Calu3 (cell line): ENCODE data around the gene CTBP1. TPM values are rescaled to one million over a fixed set of nuclear protein-coding genes. Genes with fewer than 3 reads are reported as not detected.

Experiments
- BruUV-seq: library from RNA; stranded (reverse); fragments of 400-500 nt; replicated peaks from 2 replicates; lab custom pipeline; 2021; lab: Mats Ljungman, UMichigan
- CTCF ChIA-PET: fragments of 300-600 bp; sonication (Branson Sonifier 250); formaldehyde crosslinking; loops from one replicate; lab custom pipeline; 2022; ENCODE audit warnings: antibody characterized with exemption; lab: Charles Lee
- DNase-seq: peaks from one replicate; pipeline ENCODE4 v3.0.0; 2022
- H3K27ac Mint-ChIP-seq: one replicate; pipeline ENCODE4 v1.8.0; 2022; ENCODE audit warnings: mixed read lengths; ENCODE audit not compliant: unreplicated experiment
- H3K27me3 Mint-ChIP-seq: one replicate; pipeline ENCODE4 v1.8.0; 2022; ENCODE audit warnings: mixed read lengths; ENCODE audit not compliant: unreplicated experiment
- H3K36me3 Mint-ChIP-seq: one replicate; pipeline ENCODE4 v1.8.0; 2022; ENCODE audit warnings: mild to moderate bottlenecking, moderate library complexity, mixed read lengths; ENCODE audit not compliant: insufficient read depth, unreplicated experiment
- H3K4me1 Mint-ChIP-seq: one replicate; pipeline ENCODE4 v1.8.0; 2022; ENCODE audit warnings: mild to moderate bottlenecking, low read depth, mixed read lengths; ENCODE audit not compliant: unreplicated experiment
- H3K4me3 Mint-ChIP-seq: one replicate; pipeline ENCODE4 v1.8.0; 2022; ENCODE audit warnings: mild to moderate bottlenecking, low read depth, moderate library complexity, mixed read lengths; ENCODE audit not compliant: unreplicated experiment
- H3K9me3 Mint-ChIP-seq: one replicate; pipeline ENCODE4 v1.8.0; 2022; ENCODE audit warnings: low read depth, mixed read lengths; ENCODE audit not compliant: unreplicated experiment
- intact Hi-C: fragments of 100-400 bp; cut with micrococcal nuclease; formaldehyde crosslinking; loops from one replicate; pipeline ENCODE4 v1.10.0; 2022; ENCODE audit not compliant: unreplicated experiment
- total RNA-seq: library from RNA; stranded (reverse); gene quantifications from 2 replicates; pipeline ENCODE4 v1.2.3, GENCODE V29; 2022
- TF ChIP-seq, protein P1 (sequence below): fragments of 200-600 bp; IDR thresholded peaks from one replicate; pipeline ENCODE4 v1.8.0; 2022; ENCODE audit warnings: antibody characterized with exemption; ENCODE audit not compliant: unreplicated experiment

CTBP1 gene
- total RNA-seq, 1 experiment from 2014 or later: 115 TPM

DNA sequence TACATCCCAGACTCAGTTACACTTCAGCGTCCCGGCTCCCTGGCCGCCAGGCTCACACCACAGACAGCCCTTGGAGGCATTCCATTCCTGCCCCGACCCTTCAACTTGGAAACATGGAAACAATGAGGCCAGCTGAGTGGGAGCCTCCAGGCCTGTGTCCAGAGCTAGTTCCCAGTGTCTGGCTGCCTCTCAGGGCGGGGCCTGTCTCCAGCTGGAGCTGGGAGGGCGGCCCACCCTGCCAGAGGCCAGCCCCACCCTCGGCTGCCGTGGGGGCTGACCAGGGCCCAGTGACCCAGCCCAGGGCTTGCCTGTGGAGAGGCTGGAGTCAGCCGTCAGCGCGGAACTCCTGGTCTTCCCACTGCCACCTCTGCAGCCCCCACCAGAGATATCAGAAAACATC lies 39.1 kb downstream of the CTBP1 start:
- Mint-ChIP-seq H3K27ac (no peak overlapping the region), H3K9me3 (no peaks in the 10 kb centered on the region), H3K4me3 (no peak overlapping the region), H3K36me3 (peaks cover 30% of the 10 kb centered on the region), H3K27me3 (no peaks in the 10 kb centered on the region), H3K4me1 (peaks cover 1% of the 10 kb centered on the region)
- BruUV-seq: no TSS peak
- CTCF ChIA-PET: no interaction called here
- intact Hi-C loops: no loop called here
- TF ChIP-seq, protein P1, sequence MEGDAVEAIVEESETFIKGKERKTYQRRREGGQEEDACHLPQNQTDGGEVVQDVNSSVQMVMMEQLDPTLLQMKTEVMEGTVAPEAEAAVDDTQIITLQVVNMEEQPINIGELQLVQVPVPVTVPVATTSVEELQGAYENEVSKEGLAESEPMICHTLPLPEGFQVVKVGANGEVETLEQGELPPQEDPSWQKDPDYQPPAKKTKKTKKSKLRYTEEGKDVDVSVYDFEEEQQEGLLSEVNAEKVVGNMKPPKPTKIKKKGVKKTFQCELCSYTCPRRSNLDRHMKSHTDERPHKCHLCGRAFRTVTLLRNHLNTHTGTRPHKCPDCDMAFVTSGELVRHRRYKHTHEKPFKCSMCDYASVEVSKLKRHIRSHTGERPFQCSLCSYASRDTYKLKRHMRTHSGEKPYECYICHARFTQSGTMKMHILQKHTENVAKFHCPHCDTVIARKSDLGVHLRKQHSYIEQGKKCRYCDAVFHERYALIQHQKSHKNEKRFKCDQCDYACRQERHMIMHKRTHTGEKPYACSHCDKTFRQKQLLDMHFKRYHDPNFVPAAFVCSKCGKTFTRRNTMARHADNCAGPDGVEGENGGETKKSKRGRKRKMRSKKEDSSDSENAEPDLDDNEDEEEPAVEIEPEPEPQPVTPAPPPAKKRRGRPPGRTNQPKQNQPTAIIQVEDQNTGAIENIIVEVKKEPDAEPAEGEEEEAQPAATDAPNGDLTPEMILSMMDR: no peak
- no peak for DNase-seq

DNA sequence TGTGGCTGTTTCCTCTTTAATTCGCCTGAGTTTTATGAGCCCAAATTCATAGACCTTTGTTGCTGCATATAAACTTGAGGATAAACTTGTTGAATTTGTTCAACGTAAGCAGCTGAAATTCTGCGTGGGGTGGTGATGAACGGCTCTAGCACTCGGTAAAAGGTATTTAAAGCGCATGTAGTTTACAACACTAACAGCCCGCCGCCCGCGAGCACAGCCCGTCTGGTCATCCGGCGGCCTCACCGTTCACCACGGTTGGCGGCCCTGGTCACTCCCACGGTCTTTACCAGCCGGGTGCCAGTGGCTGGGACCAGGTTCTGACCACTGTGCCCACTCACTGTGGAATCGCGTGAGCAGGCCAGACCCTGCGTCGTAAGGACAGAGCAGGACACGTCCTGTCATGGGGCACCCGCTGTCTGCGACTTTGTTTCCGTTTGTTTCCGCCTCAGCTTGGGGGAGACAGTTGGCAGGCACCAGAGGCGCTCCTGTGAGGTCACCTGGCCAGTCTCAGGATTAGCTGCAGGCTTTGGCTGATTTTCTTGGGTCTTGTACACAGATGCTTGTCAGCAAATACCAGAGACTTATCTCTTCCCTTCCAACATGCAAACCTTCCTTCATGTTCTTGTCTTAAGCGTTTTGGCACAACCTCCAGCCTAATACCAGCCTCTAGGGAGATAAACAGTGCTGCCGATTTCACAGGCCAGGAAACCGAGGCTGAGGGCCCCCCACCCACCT lies 39.8 kb downstream of the CTBP1 start:
- TF ChIP-seq, protein P1: no peak
- Mint-ChIP-seq H3K4me1 (peaks cover 7% of the 10 kb centered on the region), H3K4me3 (no peak overlapping the region), H3K27ac (peak overlapping the region; percentile 39), H3K9me3 (no peaks in the 10 kb centered on the region), H3K36me3 (peaks cover 34% of the 10 kb centered on the region), H3K27me3 (no peaks in the 10 kb centered on the region)
- no TSS peak for BruUV-seq
- CTCF ChIA-PET: no interaction called here
- no peak for DNase-seq
- intact Hi-C loops: no loop called here

DNA sequence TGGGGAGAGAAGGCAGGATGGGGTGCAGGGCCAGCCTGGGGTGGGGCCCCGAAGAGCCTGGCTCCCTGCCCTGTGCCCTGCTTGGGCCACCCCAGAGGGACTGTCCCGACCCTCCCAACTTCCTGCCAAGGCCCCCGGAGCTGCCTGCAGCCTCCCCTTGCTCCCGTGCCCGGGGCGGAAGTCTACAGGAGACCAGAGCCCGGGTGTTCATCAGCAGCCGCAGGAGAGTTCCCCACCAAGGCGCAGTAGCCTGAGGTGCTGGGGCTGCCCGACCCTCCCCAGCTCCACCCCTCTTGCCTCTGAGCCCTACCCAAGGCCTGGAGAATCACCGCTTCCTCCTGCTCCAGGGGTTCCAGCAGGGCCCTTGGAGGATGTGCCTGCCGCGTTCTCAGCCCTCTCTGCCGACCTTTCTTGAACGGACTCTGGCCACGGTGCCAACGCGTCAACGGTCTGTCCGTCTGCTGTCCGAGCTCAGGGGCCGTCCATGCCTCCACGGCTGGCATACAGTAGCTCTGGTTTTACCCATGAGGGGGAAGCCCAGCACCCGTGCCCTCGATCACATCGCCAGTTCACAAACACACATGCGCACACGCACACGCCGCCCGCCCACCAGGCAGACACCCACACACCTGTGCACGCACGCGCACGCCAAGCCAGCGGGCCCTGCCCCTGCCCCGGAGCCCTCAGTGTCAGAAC lies 40.5 kb downstream of the CTBP1 start:
- H3K9me3 Mint-ChIP-seq: no peaks in the 10 kb centered on the region
- no peak for DNase-seq
- no peak overlapping the region for H3K4me3 Mint-ChIP-seq
- peaks cover 7% of the 10 kb centered on the region for H3K4me1 Mint-ChIP-seq
- BruUV-seq: no TSS peak
- H3K27me3 Mint-ChIP-seq: no peaks in the 10 kb centered on the region
- intact Hi-C loops: no loop called here
- TF ChIP-seq, protein P1: no peak
- peak overlapping the region; percentile 39 for H3K27ac Mint-ChIP-seq
- H3K36me3 Mint-ChIP-seq: peaks cover 34% of the 10 kb centered on the region
- CTCF ChIA-PET: no interaction called here

DNA sequence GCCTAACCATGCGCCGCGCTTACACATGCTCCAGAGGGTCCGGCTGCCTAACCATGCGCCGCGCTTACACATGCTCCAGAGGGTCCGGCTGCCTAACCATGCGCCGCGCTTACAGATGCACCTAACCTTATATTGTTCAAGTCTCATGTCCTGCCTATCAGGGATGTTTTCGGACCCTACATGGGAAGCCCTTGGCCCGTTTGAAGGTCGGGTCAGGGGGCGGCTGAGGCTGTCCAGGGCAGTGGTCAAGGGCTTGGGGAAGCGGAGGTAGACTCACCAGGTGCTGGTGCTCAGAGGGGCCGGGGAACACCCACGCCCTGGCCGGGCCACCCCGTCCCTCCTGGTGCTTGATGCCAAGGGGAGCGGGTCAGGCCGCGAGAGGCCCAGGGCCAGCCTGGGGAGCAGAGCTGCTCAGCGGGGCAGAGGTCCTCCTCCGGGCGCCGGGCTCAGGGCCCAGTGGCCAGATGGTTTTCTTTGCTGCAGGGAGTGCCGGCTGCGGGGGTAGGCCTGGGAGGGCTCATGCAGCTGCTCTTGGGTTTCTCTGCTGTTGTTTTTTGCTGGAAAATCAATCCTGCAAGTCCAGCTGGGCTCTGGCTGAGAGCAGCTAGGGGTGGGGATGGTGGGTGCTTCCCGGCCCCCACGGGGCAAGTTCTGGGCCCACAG lies 41.2 kb downstream of the CTBP1 start:
- Mint-ChIP-seq H3K27ac (no peak overlapping the region), H3K4me3 (no peak overlapping the region), H3K27me3 (no peaks in the 10 kb centered on the region), H3K9me3 (no peaks in the 10 kb centered on the region), H3K4me1 (peaks cover 7% of the 10 kb centered on the region), H3K36me3 (peaks cover 34% of the 10 kb centered on the region)
- no peak for DNase-seq
- BruUV-seq: no TSS peak
- TF ChIP-seq, protein P1: no peak
- CTCF ChIA-PET: no interaction called here
- intact Hi-C loops: no loop called here
